Measurements from ENCODE around the gene RHOXF1.
"Not testable (repeated sequence)": the region's sequence is repeated elsewhere in the genome, so short reads cannot be mapped to it uniquely, and the experiment has no call there.

The RHOXF1 gene

GRCh38 chrX:120077590-120077989 lies 38.1 kb downstream of the RHOXF1 start, which contains the start of gene RHOXF2B:
Gene RHOXF2B (minus strand): TSS chrX:120077690. CDS start chrX:120077552, 138 bp downstream.
- not testable (repeated sequence) for DNase-seq

DNA sequence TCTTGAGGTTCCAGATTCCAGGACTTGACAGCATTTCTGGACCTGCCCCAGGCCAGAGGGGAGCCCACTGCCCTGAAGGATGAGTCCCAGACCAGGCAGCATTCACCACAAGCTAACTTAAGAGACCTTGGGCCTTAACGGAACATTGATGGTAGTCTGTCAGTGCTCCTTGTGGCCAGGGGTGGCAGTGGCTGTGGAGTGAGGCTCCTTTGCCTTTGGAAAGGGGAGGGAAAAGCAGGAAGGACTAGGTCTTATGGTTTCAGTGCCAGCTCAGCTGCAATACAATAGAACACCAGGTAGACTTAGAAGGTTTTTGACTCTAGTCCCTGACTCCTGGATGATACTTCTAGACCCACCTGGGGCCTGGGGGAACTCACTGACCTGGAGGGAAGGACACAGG lies 49.5 kb downstream of the RHOXF1 start:
- DNase-seq, result not testable (repeated sequence)
